T-cell (primary cell): Measurements from ENCODE around the gene ZNF322. TPM values are rescaled to one million over a fixed set of nuclear protein-coding genes. Genes with fewer than 3 reads are reported as not detected.
"Not testable (repeated sequence)": the region's sequence is repeated elsewhere in the genome, so short reads cannot be mapped to it uniquely, and the experiment has no call there.

Experiments used
- ATAC-seq, 4 experiments: fragments of 200-7000 bp in 3 of 4; fragments of 150-1000 bp in 1 of 4; cut with Tn5 transposase; replicated peaks in 1 of 4; 1 replicate in 3 of 4; 2 replicates in 1 of 4; pipeline ENCODE4 v1.10.0; 2021; ENCODE audit warnings: moderate library complexity in 3 of 4, mild to moderate bottlenecking in 2 of 4, moderate number of reproducible peaks in 1 of 4
- CTCF ChIA-PET, 2 donors: fragments of 300-600 bp; sonication (Branson Sonifier 250); formaldehyde crosslinking; loops; one replicate each; lab custom pipeline; 2022; ENCODE audit warnings: antibody characterized with exemption in 2 of 2; lab: Charles Lee
- POLR2A ChIA-PET, 2 donors: fragments of 300-600 bp; sonication (Branson Sonifier 250); formaldehyde crosslinking; loops; one replicate each; lab custom pipeline; 2022; ENCODE audit warnings: antibody characterized with exemption in 2 of 2; lab: Charles Lee
- DNase-seq, 35 experiments: peaks; one replicate each; pipeline versions ENCODE4 v3.0.0 to v3.0.0-alpha.2; 2013 to 2023
- H3K27ac ChIP-seq: one replicate; pipeline ENCODE4 v1.5.1; 2013; ENCODE audit warnings: low read length
- H3K27me3 ChIP-seq, 2 experiments: replicated peaks in 1 of 2; 1 replicate in 1 of 2; 2 replicates in 1 of 2; pipeline versions ENCODE4 v1.6.1 to v1.7.0; 2013; ENCODE audit warnings: low read length in 1 of 2, mixed read lengths in 1 of 2; ENCODE audit not compliant: control insufficient read depth in 2 of 2, insufficient read depth in 2 of 2; ENCODE audit errors: extremely low read depth in 1 of 2
- H3K36me3 ChIP-seq, 2 donors: 1 replicate in 1 of 2; 2 replicates in 1 of 2; pipeline versions ENCODE4 v1.6.1 to v1.7.0; 2013; ENCODE audit warnings: low read length in 1 of 2; ENCODE audit not compliant: control insufficient read depth in 2 of 2, insufficient read depth in 1 of 2; ENCODE audit errors: extremely low read depth in 1 of 2
- H3K4me1 ChIP-seq, 2 experiments: 1 replicate in 1 of 2; 2 replicates in 1 of 2; pipeline versions ENCODE4 v1.6.1 to v1.7.0; 2013; ENCODE audit warnings: low read length in 2 of 2, mixed read lengths in 1 of 2; ENCODE audit not compliant: insufficient read depth in 2 of 2, control insufficient read depth in 1 of 2; ENCODE audit errors: extremely low read depth in 1 of 2
- H3K4me3 ChIP-seq, 2 donors: 1 replicate in 1 of 2; 2 replicates in 1 of 2; pipeline versions ENCODE4 v1.5.1 to v1.7.0; 2013; ENCODE audit warnings: mild to moderate bottlenecking in 2 of 2, low read length in 1 of 2, moderate library complexity in 1 of 2; ENCODE audit not compliant: control insufficient read depth in 1 of 2; ENCODE audit errors: extremely low read depth in 1 of 2
- H3K9me3 ChIP-seq: 2 replicates; pipeline ENCODE4 v1.7.0; 2013
- H3K27ac Mint-ChIP-seq, 2 donors: one replicate each; pipeline ENCODE4 v1.8.0; 2020 to 2021; ENCODE audit warnings: mild to moderate bottlenecking in 2 of 2, mixed read lengths in 2 of 2
- H3K27me3 Mint-ChIP-seq, 2 donors: one replicate each; pipeline ENCODE4 v1.8.0; 2021 to 2022; ENCODE audit warnings: mixed read lengths in 2 of 2
- H3K36me3 Mint-ChIP-seq: one replicate; pipeline ENCODE4 v1.8.0; 2021; ENCODE audit warnings: mixed read lengths
- H3K4me1 Mint-ChIP-seq, 3 donors: one replicate each; pipeline ENCODE4 v1.8.0; 2020 to 2022; ENCODE audit warnings: mixed read lengths in 3 of 3, mild to moderate bottlenecking in 1 of 3
- H3K4me3 Mint-ChIP-seq, 3 donors: one replicate each; pipeline ENCODE4 v1.8.0; 2020 to 2022; ENCODE audit warnings: mild to moderate bottlenecking in 3 of 3, mixed read lengths in 3 of 3, moderate library complexity in 3 of 3
- H3K9me3 Mint-ChIP-seq, 3 donors: one replicate each; pipeline ENCODE4 v1.8.0; 2020 to 2022; ENCODE audit warnings: mixed read lengths in 3 of 3
- WGBS: methylation state at CpG from one replicate; pipeline ENCODE4 v1.1.5; 2013; ENCODE audit warnings: missing lambda C conversion rate; ENCODE audit not compliant: insufficient coverage; 5-methylcytosine and 5-hydroxymethylcytosine counted together
- total RNA-seq, 35 experiments: library from RNA in 6 of 35; stranded (reverse) in 6 of 35; fragments of 120-200 nt in 1 of 35; gene quantifications; one replicate each; pipeline versions ENCODE4 v1.2.1 to v1.2.4 and lab custom pipeline; 2013 to 2026

ZNF322 gene
- total RNA-seq, result 10 to 100 TPM in 3 of 5 donors, 1 to 10 TPM in 2; 2.9 to 17.9 (median 14.7) TPM
- 14.2 TPM for total RNA-seq (2013)
- 1.5 to 16.6 (median 5.6) reads per million in 29 experiments for total RNA-seq (lab: John Stamatoyannopoulos, UW)

DNA sequence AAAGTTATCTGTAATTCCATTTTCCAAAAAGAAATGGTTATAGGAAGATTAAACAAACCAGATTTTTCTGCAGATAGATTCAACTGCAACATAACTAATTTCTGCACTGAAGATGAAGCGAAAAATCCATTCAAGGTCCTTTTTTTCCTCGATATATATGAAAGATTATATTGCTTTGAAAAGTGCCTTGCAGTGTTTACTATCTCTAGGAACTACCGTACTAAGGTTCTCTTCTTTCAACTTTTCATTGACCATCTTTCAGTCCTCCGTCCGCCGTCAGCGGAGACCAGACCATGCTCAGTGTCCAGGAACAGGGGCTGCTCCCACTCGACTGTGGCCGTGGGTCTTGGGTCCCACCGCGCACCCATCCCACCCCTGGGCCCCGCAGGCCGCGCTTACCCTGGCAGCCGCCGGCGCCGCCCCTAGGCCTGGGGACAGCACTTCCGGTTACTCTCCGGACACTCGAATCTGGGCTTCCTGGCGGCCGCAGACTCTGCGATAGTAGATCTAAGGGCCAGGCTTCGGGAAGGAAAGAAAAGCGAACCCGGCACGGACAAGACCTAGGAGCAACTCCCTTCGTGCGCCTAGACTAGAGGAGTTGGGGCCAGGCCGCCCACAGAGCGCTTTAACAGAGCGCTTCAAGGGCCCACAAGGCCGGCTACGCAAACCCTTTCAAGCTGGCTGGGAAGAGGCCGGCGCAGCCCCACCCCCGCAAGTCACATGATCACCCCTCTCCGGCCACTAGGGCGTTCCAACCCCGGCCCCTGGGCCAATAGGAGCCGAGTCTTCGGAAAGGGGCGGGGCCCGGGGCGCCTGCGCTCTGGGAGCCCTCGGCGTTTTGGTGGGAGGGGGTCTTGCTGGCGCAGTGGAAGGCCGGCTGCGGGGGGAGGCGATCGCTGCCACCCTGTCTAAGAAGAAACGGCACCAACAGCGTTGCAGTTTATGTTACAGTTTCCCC lies at the start of gene ZNF322:
TSS of gene ZNF322 (minus strand) at position 705 of the 958 bp plus-strand sequence. CDS start 21,193 bp downstream, outside the sequence.
- ChIA-PET CTCF (interaction anchor here (0.6 kb wide), 2 partner anchors 269 to 674 kb away, joined by 3 to 4 read pairs; no protein-coding TSS in a partner anchor), POLR2A (no interaction called here)
- Mint-ChIP-seq H3K9me3 (no peaks in the 10 kb centered on the region), H3K27ac (peak within 1 kb of the TSS; percentile 62 to 67), H3K36me3 (peaks cover 22% of the 10 kb centered on the region), H3K27me3 (peaks cover 18 to 22% of the 10 kb centered on the region in 2 donors), H3K4me3 (peak within 1 kb of the TSS; percentile 83 to 85 (median 84)), H3K4me1 (peaks cover 40 to 49% (median 46%) of the 10 kb centered on the region in 3 donors)
- peaks cover 0 to 3% of the 10 kb centered on the region in 2 donors for H3K36me3 ChIP-seq
- H3K4me3 ChIP-seq, result peak within 1 kb of the TSS; percentile 67 to 96
- peaks cover 6 to 9% of the 10 kb centered on the region in 2 experiments for H3K27me3 ChIP-seq
- DNase-seq, result peak; percentile 64 to 88 (median 77)
- H3K4me1 ChIP-seq, result peaks cover 2 to 7% of the 10 kb centered on the region in 2 experiments
- ATAC-seq, result peak; percentile 99
- H3K27ac ChIP-seq, result peak within 1 kb of the TSS; percentile 42
- 3% methylated on average over 12 of the region's 56 CpGs for WGBS
- H3K9me3 ChIP-seq, result no peaks in the 10 kb centered on the region

DNA sequence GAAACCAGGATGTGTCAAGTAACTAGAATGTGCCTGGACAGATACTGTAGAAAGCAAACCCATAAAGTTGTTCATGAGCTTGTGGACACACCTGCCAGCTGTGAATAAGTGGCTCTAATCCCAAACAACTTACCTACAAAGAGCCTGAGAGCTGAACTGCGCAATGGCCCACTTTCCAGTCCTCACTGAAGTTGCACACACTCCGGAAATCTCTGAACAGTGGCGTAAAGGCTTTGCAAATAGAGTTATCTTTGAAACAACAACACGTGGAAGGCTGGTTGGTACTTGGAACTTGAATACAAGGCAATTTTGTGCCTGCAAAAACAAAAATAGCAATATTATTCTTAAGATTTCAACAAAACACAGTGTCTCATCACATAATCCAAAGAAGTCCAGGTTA lies 46.2 kb upstream of the ZNF322 start:
- H3K4me3 ChIP-seq, H3K4me1 ChIP-seq, ATAC-seq, H3K36me3 ChIP-seq, DNase-seq, H3K9me3 ChIP-seq, H3K27me3 ChIP-seq, CTCF ChIA-PET, H3K4me1 Mint-ChIP-seq, H3K4me3 Mint-ChIP-seq, H3K36me3 Mint-ChIP-seq, H3K27me3 Mint-ChIP-seq, H3K27ac Mint-ChIP-seq, H3K9me3 Mint-ChIP-seq, H3K27ac ChIP-seq, POLR2A ChIA-PET: not testable (repeated sequence)
- no CpG with 5 or more reads among the region's 4 CpGs for WGBS

DNA sequence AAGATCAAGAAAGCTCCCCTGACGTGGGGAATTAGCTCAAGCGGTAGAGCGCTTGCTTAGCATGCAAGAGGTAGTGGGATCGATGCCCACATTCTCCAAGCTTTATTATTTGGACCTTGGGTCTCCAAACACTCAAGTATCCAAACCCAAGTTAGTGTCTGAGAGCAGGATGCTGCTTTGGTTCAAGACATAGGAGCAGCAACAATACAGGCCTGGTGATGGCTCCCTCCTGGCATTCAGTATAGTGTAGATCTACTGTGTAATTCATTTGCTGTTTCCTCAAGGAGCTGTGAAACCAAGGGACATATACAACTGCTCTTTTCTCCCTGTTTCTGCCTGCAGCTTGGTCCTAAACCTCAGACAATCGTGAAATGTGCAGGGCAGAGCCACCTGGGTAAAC lies 45.8 kb upstream of the ZNF322 start:
- H3K27me3 Mint-ChIP-seq, H3K4me3 ChIP-seq, H3K36me3 Mint-ChIP-seq, H3K27me3 ChIP-seq, ATAC-seq, DNase-seq, H3K4me1 Mint-ChIP-seq, H3K9me3 ChIP-seq, H3K27ac ChIP-seq, H3K9me3 Mint-ChIP-seq, H3K27ac Mint-ChIP-seq, H3K4me3 Mint-ChIP-seq, H3K4me1 ChIP-seq, CTCF ChIA-PET, POLR2A ChIA-PET, H3K36me3 ChIP-seq: not testable (repeated sequence)
- no CpG with 5 or more reads among the region's 5 CpGs for WGBS

DNA sequence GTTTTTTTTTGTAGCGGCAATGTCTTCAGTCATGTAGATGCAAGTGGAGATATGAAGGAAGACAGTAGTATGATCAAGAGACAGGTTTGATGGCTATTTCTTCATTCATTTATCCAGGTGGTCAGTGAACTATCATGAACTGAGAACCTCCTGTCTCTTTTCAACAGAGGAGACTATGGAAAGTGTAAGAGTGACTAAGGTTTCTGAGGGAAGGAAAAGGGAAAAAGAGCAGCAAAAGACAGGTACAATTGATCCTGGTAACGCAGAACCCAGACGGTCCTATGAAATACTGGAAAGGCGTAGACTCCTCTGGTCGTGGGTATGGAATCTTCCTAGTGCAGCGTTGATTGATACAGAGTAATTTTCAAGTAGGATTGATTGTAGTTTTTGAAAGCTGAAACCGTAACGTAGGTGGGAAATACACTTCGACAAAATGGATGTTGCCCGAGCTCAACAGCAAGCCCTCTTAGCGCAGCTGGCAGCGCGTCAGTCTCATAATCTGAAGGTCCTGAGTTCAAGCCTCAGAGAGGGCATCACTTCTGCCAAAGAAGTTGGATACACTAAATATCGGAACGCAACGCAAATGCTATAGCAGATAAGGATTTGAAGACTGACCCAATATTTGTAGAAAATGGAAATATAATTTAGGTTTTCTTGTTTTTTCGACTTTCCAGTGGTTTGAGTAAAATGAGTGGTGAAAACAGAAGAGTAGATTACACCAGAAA lies 41.6 kb upstream of the ZNF322 start:
- WGBS, result no CpG with 5 or more reads among the region's 17 CpGs
- H3K9me3 Mint-ChIP-seq, H3K27me3 Mint-ChIP-seq: not testable (repeated sequence)

GRCh38 chr6:26697496-26697895 lies 38.0 kb upstream of the ZNF322 start:
- H3K9me3 Mint-ChIP-seq, DNase-seq, H3K4me1 Mint-ChIP-seq, H3K36me3 ChIP-seq, H3K27ac ChIP-seq, H3K27me3 Mint-ChIP-seq, H3K4me3 Mint-ChIP-seq, H3K4me3 ChIP-seq, H3K27me3 ChIP-seq, CTCF ChIA-PET, H3K36me3 Mint-ChIP-seq, ATAC-seq, H3K4me1 ChIP-seq, H3K9me3 ChIP-seq, POLR2A ChIA-PET, H3K27ac Mint-ChIP-seq: not testable (repeated sequence)
- WGBS, result no CpG with 5 or more reads among the region's 16 CpGs

More for the DNA sequence above, 41.6 kb upstream of the ZNF322 start:
- H3K4me3 Mint-ChIP-seq, POLR2A ChIA-PET, DNase-seq, H3K27me3 ChIP-seq, H3K4me1 Mint-ChIP-seq, CTCF ChIA-PET, H3K27ac Mint-ChIP-seq, H3K27ac ChIP-seq, H3K4me3 ChIP-seq, H3K9me3 ChIP-seq, H3K36me3 ChIP-seq, H3K4me1 ChIP-seq, ATAC-seq, H3K36me3 Mint-ChIP-seq: not testable (repeated sequence)

GRCh38 chr6:26689324-26689947 lies 29.9 kb upstream of the ZNF322 start:
- H3K4me3 ChIP-seq, H3K4me1 ChIP-seq, H3K36me3 ChIP-seq, H3K36me3 Mint-ChIP-seq, H3K27ac ChIP-seq, H3K27me3 Mint-ChIP-seq, ATAC-seq, DNase-seq, H3K4me1 Mint-ChIP-seq, H3K27me3 ChIP-seq, H3K9me3 Mint-ChIP-seq, H3K9me3 ChIP-seq, POLR2A ChIA-PET, H3K4me3 Mint-ChIP-seq, H3K27ac Mint-ChIP-seq, CTCF ChIA-PET: not testable (repeated sequence)
- WGBS, result no CpG with 5 or more reads among the region's 43 CpGs
